GM19395 (cell line): ENCODE measurements around the gene ULBP3.
"Not testable (repeated sequence)": the region's sequence is repeated elsewhere in the genome, so short reads cannot be mapped to it uniquely, and the experiment has no call there.

Experiments
- ATAC-seq: cut with Tn5 transposase; IDR thresholded peaks from one replicate; pipeline ENCODE4 v1.9.1; 2021; ENCODE audit warnings: mild to moderate bottlenecking, moderate library complexity; ENCODE audit not compliant: unreplicated experiment

Gene ULBP3

DNA sequence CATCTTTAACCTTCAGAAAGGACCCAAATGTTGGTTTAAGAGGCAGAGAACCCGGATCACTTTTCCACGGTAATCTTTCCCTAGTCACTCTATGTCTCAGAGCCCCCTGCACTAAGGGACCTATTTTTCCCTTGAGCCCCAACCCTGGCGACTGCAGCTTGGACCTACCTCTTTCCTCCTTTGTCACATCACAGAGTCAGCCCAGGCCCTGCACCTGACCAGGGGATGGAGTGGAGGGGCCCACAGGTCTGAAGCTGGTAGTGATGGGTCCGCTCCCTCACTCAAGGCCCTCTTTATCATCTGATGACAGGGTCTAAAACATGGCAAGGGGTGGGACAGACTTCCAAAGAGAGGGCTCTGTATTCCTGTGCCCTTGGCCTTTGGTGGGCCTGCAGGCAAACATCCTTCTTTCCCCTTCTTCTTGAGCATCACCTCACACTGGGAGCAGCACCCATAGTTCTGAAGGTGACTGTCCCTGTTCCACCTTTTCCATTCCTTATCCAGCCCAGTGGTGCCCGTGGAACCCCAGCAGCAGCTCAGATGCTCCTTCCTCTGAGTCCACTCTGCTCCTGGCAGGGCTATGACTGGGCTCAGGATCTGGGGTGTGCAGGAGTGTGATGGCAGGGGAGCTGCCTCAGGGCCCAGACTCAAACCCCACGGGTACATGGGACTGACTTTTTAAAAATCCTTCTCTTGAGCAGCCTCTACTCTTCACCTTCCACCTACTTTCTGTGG is 49.9 kb downstream of the ULBP3 start:
- no peak for ATAC-seq

DNA sequence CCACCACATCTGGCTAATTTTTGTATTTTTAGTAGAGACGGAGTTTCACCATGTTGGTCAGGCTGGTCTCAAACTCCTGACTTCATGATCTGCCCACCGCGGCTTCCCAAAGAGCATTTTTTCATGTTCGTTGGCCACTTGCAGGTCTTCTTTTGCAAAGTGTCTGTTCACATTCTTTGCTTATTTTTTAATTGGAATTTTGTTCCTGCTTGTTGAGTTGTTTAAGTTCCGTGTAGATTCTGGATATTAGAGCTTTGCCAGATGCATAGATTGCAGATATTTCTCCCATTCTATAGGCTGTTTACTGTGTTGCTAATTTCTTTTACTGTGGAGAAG is 51.8 kb downstream of the ULBP3 start:
- not testable (repeated sequence) for ATAC-seq

DNA sequence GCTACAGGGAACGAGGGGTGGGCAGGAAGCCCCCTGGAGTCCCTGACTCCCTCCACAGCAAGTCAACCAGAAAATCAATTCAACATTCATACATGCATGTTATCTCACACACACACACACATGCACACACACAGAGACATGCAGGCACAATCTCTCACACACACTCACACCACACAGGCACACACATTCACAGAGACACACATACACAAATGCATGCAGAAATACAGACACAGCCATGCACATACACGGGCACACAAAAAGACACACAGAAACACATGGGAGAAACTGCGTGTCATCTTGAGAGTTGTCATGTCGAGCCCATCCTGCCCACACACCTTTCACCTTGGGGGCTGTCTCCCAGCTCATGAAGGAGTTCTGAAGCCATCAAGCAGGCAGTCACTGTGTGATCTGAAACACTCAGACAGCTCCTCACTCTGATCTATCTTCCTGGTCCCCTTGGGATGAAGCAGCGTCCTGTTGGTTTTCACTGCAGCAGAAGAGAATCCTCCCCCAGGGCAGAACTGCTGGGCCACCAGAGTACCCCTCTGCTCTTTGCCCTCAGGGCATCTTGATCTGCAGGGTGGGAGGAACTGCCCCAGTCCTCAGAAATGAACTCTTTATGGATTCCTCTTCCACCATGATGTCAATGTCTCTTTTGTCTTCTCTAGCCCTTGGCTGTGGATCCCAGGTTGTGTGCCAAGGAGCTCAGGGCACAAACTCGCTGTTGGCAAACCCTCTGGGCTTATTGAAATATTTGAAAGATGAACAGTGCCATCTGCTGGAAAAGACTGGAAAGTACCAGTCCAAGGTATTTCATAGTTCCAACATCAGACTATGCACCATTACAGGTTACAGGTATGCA is 52.4 kb downstream of the ULBP3 start:
- ATAC-seq: no peak

GRCh38 chr6:150015281-150016001 is 53.5 kb downstream of the ULBP3 start:
- not testable (repeated sequence) for ATAC-seq

- not testable (repeated sequence) for ATAC-seq
Observed at GRCh38 chr6:150014623-150015280, 54.2 kb downstream of the ULBP3 start.

GRCh38 chr6:150013785-150014622 is 54.9 kb downstream of the ULBP3 start:
- ATAC-seq: not testable (repeated sequence)

- ATAC-seq: not testable (repeated sequence)
Observed at GRCh38 chr6:150012846-150013784, 55.8 kb downstream of the ULBP3 start.
